Breast epithelium (tissue), 3 donors: Measurements from ENCODE around the gene GPR42.

Source experiments
- POLR2AphosphoS5 ChIP-seq, 3 donors: sonication (generic); formaldehyde crosslinking; IDR thresholded peaks; one replicate each; pipeline ENCODE4 v1.6.1; 2017; ENCODE audit warnings: antibody characterized with exemption in 3 of 3
- TF ChIP-seq, protein P1 (sequence below), 3 donors: fragments of 450-650 bp; IDR thresholded peaks; one replicate each; pipeline ENCODE4 v1.5.1; 2016 to 2017; ENCODE audit warnings: antibody characterized with exemption in 3 of 3, mild to moderate bottlenecking in 3 of 3, moderate library complexity in 3 of 3

DNA sequence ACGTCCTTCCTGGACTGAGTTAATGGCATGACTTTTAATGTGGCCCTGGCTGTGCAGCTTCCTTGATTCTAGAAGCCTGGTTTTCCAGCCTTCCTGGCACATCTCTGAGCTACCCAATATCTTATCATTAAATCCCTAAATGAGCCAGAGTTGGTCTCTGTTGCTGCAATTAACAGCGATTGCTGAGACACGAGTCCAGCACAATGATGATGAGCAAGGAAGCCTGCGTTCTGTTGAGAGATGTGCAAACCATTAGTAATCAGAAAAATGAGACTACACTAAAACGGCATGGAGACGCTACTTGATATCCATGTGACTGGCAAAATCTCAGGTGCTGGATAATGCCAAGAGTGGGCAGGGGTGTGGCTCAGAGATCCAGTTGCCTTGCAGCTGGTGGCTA lies 26.2 kb downstream of the GPR42 start:
- TF ChIP-seq, protein P1, sequence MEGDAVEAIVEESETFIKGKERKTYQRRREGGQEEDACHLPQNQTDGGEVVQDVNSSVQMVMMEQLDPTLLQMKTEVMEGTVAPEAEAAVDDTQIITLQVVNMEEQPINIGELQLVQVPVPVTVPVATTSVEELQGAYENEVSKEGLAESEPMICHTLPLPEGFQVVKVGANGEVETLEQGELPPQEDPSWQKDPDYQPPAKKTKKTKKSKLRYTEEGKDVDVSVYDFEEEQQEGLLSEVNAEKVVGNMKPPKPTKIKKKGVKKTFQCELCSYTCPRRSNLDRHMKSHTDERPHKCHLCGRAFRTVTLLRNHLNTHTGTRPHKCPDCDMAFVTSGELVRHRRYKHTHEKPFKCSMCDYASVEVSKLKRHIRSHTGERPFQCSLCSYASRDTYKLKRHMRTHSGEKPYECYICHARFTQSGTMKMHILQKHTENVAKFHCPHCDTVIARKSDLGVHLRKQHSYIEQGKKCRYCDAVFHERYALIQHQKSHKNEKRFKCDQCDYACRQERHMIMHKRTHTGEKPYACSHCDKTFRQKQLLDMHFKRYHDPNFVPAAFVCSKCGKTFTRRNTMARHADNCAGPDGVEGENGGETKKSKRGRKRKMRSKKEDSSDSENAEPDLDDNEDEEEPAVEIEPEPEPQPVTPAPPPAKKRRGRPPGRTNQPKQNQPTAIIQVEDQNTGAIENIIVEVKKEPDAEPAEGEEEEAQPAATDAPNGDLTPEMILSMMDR (IDR thresholded peaks at IDR 0.05): no peak
- no peak for TF ChIP-seq POLR2AphosphoS5 (IDR thresholded peaks at IDR 0.05)
